HG03521 (cell line): ENCODE results near the gene MAT1A.
"Not testable (repeated sequence)": the region's sequence is repeated elsewhere in the genome, so short reads cannot be mapped to it uniquely, and the experiment has no call there.

Experiments
- ATAC-seq: cut with Tn5 transposase; IDR thresholded peaks from one replicate; pipeline ENCODE4 v1.9.1; 2021; ENCODE audit warnings: mild to moderate bottlenecking, moderate library complexity; ENCODE audit not compliant: unreplicated experiment

Gene MAT1A

GRCh38 chr10:80233871-80234270 is 55.6 kb downstream of the MAT1A start:
- not testable (repeated sequence) for ATAC-seq

- peak; percentile 54 for ATAC-seq
Measured at GRCh38 chr10:80226723-80227122, 62.7 kb downstream of the MAT1A start.

DNA sequence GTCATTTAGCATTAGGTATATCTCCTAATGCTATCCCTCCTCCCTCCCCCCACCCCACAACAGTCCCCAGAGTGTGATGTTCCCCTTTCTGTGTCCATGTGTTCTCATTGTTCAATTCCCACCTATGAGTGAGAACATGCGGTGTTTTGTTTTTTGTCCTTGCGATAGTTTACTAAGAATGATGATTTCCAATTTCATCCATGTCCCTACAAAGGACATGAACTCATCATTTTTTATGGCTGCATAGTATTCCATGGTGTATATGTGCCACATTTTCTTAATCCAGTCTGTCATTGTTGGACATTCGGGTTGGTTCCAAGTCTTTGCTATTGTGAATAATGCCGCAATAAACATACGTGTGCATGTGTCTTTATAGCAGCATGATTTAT is 66.4 kb downstream of the MAT1A start:
- ATAC-seq, result not testable (repeated sequence)
